Activated CD4-positive, alpha-beta T cell treated with anti-CD3 and anti-CD28 coated beads, Interleukin-2, amount 50 U/mL, for 48 hours (primary cell): ENCODE data around the gene EME2.

ENCODE experiments used
- DNase-seq, 2 experiments: peaks; one replicate each; pipeline ENCODE4 v3.0.0-alpha.2; 2020

The EME2 gene

DNA sequence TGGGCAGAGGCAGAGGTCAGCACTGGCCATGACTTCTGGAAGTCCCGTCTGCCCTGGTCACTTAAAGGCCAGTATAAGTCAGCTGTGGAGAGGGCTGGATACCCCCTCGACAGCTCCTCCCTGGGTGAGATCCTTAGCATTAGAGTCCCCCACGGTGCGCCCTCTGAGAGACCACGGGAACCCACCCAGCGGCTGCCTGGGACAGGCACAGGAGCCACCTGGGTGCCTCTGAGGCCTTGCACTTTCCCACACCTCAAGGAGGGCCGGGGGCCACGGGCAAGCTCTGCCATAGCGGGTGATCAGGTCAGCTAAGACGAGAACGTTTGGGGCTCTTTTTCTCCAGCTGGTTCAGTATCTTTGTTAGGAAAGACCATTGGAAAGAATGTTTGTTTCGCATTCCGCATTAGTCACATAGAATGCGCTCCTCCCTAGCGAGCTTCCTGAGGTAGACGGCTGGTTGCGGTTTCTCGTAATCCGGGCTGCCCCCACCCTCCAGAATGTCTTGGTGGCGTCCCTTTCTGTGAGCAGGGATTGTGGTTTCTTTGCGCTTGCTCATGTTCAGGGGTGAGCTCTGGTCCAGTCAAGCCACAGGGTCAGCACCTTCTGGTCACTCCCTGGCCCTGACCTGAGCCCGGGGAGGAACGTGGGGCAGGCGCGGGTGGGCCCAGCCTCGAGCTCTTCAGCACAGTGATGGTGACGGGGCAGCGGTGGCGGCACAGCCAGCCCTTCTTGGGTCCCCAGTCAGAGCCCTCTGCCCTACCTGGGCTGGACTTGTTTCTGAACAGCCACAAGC is 26.5 kb upstream of the EME2 start:
- no peak for DNase-seq

- no peak for DNase-seq
Observed at GRCh38 chr16:1746693-1747195, 25.9 kb upstream of the EME2 start.

DNA sequence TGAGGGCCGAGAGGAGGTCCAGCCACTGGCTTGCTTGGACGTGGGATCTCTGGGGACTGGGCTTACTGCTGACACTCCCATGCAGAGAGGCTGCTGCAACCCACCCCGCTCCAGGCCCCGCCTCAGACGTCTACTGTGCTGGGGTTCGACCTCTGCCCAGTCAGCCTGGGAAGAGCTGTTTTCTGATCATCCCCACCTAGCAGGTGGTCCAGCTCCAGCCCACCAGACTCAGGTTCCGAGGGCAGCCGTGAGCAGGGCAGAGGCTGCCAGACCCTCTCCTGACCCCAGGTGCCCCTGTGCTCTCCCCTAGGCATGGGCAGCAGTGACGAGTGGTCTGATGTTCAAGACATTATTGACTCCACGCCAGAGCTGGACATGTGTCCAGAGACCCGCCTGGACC is 24.7 kb upstream of the EME2 start:
- no peak for DNase-seq

DNA sequence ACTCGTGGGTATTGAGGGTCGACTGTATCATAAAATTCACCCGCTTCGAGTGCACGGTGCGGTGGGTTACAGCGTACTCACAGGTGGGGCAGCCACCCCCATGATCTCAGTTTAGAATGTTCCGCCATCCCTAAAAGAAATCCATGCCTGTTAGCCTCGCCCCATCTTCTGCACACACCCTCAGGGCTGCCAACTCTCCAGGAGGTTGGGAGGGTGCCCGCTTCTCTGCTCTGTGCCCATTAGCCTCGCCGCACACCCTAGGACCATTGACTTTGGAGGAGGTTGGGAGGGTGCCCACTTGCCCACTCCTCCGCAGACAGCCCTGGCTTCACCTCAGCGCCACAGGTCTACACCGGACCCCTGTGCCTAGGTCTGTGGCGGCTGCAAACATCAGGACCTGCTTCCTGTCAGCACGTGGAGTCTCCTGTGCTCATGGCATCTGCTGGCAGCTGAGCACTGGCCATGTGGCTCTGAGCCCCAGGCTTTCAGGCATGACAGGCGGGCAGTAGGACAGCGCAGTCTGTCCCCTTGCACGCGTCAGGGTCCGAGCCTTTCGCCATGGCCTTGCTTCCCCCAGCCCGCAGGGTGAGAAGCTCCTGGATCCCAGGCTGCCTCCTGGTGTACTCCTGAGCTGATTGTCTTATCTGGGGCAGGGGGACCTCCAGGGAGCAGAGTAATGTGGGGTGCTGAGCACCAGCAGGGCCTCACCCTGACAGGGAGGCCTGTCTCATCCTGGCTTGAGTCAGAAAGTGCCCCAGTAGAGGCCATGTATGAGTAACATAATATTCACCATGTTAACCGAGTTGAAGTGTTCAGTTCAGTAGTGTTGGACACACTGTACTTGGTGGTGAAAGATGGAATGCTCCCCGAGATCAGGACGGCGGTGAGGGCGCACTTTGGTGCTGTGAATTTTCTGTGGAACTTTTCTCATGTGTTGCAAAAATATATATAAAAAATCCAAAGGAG is 23.2 kb upstream of the EME2 start:
- no peak for DNase-seq

DNA sequence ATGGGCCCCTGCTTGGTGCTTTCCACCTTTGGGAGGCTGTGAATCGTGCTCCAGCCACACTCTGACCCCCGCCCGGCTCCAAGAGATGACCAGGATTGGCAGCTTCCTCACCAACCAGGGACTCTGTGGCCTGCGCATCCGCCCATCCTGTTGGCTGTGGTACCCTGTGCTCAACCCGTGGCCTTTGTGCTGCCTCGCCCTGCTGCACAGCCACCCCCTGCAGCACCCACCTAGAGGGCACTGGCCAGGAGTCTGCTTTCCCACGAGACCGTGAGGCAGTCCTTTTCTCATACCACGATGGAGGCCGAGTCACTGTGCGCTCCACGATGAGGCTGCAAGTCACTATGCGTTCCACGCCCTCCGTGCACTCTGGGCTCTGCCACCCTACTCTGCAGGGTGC is 20.7 kb upstream of the EME2 start:
- DNase-seq = no peak

GRCh38 chr16:1752853-1753252 is 19.8 kb upstream of the EME2 start:
- DNase-seq = no peak

GRCh38 chr16:1754204-1754603 is 18.4 kb upstream of the EME2 start:
- no peak for DNase-seq

GRCh38 chr16:1757714-1758461 is 14.7 kb upstream of the EME2 start:
- no peak for DNase-seq

DNA sequence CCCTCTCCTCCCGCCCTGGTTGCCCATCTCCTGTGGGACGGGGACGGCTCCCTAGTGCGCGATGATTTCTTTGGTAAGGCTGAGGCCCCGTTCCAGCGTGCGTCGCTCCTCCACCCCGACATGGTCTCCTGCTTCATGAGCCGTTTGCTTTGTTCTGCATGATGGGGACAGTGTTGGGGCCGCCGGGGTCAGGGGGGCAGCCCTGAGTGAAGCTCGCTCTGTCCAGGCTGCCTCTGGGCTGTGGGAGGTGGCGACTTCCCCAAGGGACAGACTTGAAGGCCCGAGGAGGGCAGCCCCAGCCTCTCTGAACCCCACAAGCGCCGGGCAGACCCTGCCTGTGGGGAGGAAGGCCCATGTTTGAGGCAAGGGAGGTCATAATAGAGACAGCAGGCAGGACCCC is 13.7 kb upstream of the EME2 start:
- no peak for DNase-seq

DNA sequence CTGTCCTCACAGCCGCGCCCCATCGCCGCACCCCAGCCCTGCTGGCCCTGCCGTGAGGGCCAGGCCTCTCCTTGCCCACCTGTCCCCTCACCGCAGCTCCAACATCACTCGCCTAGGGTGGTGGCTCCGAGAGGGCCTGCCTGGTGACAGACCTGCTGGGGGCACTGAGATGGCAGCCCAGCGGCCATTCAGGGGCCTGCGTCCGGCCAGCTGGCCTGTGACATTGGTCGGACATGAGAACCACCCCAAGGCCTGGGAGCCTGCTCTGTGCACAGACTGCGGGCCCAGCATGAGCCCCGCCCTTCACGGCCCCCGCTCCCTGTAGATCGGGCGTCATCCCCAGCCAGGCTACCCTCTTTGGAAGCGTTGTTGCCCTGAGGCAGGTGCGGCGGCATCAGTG is 13.1 kb upstream of the EME2 start:
- no peak for DNase-seq

- DNase-seq = no peak
Observed at GRCh38 chr16:1760911-1761310, 11.7 kb upstream of the EME2 start.

DNA sequence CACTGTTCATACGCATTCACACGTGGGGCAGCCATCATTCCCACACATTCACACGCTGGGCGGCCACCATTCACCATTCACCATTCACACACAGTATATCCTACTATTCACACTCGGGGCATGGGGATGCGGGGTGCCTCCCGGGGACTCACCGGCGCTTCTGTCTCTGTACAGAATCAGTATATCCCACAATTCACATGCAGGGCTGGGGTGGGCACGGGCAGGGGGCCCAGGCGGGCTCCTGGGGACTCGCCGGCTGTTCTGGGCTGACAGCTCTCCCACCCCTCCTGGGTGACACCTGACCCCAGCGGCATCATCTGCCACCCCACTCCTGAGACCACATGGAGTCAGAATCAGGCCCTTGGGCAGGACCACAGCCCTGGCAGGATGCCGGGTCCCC is 10.9 kb upstream of the EME2 start:
- no peak for DNase-seq

DNA sequence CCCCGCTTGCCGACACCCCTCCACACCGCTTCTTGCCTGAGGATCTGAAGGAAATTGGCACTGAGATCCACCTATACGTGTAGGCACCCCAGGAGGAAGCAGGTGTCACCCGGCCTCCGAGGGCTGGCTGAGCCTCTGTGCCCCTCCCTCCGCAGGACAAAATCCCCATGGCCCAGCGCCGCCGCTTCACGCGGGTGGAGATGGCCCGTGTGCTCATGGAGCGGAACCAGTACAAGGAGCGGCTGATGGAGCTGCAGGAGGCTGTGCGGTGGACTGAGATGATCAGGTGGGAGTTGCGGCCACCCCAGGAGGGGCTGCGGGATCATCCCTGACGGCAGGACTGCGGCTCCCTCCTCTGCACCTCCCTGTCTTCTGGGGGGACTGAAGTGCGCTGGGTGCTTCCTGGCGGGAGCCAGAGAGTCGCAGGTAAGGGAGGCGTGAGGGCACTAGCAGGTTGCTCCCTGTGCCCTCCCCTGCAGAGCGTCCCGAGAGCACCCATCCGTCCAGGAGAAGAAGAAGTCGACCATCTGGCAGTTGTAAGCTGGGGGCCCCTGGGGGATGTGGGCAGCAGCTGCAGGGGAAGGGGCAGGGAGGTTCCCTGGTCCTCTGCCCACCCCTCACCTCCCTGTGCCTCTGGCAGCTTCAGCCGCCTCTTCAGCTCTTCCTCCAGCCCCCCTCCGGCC is 10.3 kb upstream of the EME2 start:
- DNase-seq = no peak

DNA sequence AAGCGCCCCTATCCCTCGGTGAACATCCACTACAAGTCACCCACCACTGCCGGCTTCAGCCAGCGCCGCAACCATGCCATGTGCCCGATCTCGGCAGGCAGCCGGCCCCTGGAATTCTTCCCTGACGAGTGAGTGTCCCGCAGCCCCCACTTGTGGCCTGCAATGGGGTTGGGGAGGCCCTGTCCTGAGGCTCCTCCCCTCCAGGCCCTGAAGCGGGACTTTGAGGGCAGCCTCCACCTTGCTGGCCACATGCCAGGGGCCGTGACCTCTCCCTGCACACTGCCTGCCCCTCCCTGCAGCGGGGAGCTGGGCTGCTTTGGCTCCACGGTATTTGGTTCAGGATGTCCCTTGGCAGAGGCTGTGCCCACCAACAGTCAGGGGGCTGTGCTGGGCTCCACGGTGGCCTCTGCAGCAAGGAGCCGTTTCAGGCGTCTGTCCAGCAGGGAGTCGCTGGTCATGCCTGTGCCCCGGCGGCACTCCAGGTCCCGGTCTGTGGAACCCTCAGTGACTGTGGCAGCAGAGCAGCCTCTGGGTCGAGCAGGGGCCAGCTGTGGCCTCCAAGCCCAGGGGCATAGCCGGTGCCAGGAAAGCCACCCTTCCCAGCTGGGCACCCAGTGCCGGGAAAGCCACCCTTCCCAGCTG is 9.6 kb upstream of the EME2 start:
- DNase-seq = no peak

DNA sequence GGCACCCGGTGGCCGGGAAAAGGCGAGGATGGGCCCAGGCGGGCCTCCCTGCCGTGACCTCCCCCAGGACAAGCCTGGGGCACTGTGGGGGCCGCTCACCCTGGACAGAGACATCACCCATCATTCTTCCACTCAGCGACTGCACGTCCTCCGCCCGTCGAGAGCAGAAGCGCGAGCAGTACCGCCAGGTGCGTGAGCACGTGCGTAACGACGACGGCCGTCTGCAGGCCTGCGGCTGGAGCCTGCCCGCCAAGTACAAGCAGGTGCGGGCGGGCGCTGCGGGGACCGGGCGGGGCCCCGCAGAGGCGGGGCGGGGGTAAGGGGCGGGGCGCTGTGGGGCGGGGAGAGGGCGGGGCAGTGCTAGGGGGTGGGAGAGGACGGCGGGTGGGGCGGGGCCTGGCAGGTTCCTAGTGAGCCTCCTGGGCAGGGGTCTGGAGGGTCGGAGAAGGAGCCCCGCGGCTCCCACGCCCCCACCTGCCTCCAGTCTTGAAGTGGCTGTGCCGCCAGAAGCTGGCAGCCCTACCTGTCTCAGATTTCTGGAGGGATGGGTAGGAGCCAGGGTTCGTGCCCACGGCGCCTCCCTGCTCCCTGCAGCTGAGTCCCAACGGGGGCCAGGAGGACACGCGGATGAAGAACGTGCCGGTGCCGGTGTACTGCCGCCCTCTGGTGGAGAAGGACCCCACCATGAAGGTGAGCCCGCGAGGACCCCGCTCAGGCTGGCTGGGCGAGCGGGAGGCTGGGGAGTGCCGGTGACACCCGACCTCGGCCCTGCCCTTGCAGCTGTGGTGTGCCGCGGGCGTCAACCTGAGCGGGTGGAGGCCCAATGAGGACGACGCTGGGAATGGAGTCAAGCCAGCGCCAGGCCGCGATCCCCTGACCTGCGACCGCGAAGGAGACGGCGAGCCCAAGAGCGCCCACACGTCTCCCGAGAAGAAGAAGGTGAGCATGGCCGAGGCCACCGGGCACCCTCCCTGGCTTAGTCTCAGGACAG is 8.8 kb upstream of the EME2 start:
- DNase-seq = no peak

GRCh38 chr16:1764971-1765370 is 7.6 kb upstream of the EME2 start:
- no peak for DNase-seq

DNA sequence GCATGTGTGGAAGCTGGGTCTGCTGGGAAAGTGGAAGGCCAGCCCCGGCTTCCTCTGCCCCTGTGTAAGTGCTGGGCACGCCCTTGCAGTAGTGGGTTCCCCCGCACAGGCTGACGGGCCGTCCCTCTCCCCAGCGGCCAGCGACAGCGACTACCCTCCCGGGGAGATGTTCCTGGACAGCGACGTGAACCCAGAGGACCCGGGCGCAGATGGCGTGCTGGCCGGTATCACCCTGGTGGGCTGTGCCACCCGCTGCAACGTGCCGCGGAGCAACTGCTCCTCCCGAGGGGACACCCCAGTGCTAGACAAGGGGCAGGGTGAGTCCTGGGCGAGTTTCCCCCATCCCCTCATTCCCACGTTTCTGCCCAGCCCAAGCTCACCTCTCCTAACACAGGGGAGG is 6.8 kb upstream of the EME2 start:
- no peak for DNase-seq

DNA sequence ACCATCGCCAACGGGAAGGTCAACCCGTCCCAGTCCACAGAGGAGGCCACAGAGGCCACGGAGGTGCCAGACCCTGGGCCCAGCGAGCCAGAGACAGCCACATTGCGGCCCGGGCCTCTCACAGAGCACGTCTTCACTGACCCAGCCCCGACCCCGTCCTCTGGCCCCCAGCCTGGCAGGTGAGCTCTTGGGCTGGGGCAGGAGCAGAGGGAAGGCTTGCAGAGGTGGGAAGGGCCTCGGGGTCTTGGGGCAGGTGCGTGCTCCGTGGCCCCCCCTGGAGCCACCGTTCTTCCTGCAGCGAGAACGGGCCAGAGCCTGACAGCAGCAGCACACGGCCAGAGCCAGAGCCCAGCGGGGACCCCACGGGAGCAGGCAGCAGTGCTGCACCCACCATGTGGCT is 6.4 kb upstream of the EME2 start:
- DNase-seq = no peak

GRCh38 chr16:1766701-1767100 is 5.9 kb upstream of the EME2 start:
- DNase-seq = no peak

DNA sequence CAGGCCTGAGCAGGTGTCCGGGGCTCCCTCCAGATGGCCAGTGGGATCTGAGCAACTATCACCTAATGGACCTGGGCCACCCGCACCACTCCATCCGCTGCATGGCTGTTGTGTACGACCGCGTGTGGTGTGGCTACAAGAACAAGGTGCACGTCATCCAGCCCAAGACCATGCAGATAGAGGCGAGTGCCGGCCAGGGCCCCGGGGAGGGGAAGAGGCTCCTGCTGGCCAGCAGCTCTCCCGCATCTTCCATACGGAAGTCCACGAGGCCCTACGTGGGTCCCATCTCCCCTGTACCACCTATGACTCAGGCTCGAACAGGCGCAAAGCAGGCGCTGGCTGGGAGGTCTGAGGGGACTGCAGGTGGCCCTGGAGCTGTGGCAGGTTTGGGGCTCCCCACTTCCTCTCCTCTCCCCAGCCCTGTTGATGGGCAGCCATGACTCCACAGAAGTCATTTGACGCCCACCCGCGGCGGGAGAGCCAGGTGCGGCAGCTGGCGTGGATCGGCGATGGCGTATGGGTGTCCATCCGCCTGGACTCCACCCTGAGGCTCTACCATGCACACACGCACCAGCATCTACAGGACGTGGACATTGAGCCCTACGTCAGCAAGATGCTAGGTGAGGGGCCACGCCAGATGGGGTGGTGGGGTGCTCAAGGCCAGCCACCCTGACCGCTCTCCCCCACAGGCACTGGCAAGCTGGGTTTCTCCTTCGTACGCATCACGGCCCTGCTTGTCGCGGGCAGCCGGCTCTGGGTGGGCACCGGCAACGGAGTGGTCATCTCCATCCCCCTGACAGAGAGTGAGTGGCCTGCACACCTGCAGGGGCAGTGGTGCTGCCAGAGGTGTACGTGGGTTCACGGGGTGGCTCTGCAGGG is 5.3 kb upstream of the EME2 start:
- DNase-seq = no peak
